Liver (tissue), 9 donors: ENCODE data around the gene TUBB4B. TPM values are rescaled to one million over a fixed set of nuclear protein-coding genes. Genes with fewer than 3 reads are reported as not detected.

ENCODE experiments used
- DNase-seq: peaks from one replicate; pipeline ENCODE4 v3.0.0-alpha.2; 2017; ENCODE audit warnings: low spot score
- H3K27ac ChIP-seq, 2 donors: one replicate each; pipeline ENCODE4 v1.7.0; 2013; ENCODE audit warnings: inconsistent platforms in 2 of 2, low read length in 2 of 2, control low read depth in 1 of 2, low read depth in 1 of 2, mild to moderate bottlenecking in 1 of 2
- H3K27me3 ChIP-seq, 4 donors: one replicate each; pipeline versions ENCODE4 v1.6.1 to v1.7.0; 2013; ENCODE audit warnings: low read length in 3 of 4, inconsistent platforms in 1 of 4, mild to moderate bottlenecking in 1 of 4, moderate library complexity in 1 of 4; ENCODE audit not compliant: control insufficient read depth in 4 of 4, insufficient read depth in 4 of 4
- H3K36me3 ChIP-seq, 4 donors: one replicate each; pipeline versions ENCODE4 v1.6.1 to v1.7.0; 2013; ENCODE audit warnings: low read length in 3 of 4, mild to moderate bottlenecking in 3 of 4, low read depth in 1 of 4, moderate library complexity in 1 of 4; ENCODE audit not compliant: control insufficient read depth in 4 of 4, insufficient read depth in 3 of 4
- H3K4me1 ChIP-seq, 4 donors: one replicate each; pipeline versions ENCODE4 v1.6.1 to v1.7.0; 2013; ENCODE audit warnings: low read length in 3 of 4, mild to moderate bottlenecking in 3 of 4, moderate library complexity in 1 of 4; ENCODE audit not compliant: control insufficient read depth in 4 of 4, insufficient read depth in 4 of 4
- H3K4me3 ChIP-seq, 3 donors: one replicate each; pipeline versions ENCODE4 v1.6.1 to v1.7.0; 2013; ENCODE audit warnings: low read length in 3 of 3, control low read depth in 1 of 3, low read depth in 1 of 3, mild to moderate bottlenecking in 1 of 3
- H3K9ac ChIP-seq, 2 donors: one replicate each; pipeline ENCODE4 v1.7.0; 2013; ENCODE audit warnings: low read length in 2 of 2, mild to moderate bottlenecking in 2 of 2, moderate library complexity in 2 of 2, control low read depth in 1 of 2, low read depth in 1 of 2
- H3K9me3 ChIP-seq, 4 donors: one replicate each; pipeline versions ENCODE4 v1.6.1 to v1.7.0; 2013; ENCODE audit warnings: low read length in 3 of 4; ENCODE audit not compliant: control insufficient read depth in 4 of 4
- EGR1 ChIP-seq, 2 donors: IDR thresholded peaks; 2 replicates each; pipeline ENCODE4 v1.6.1; 2016 to 2018; ENCODE audit warnings: antibody characterized with exemption in 2 of 2, low read depth in 2 of 2
- FOXA1 ChIP-seq: IDR thresholded peaks from 2 replicates; pipeline ENCODE4 v1.6.1; 2016; ENCODE audit warnings: antibody characterized with exemption
- FOXA2 ChIP-seq: IDR thresholded peaks from 2 replicates; pipeline ENCODE4 v1.6.1; 2016; ENCODE audit warnings: antibody characterized with exemption
- GABPA ChIP-seq, 2 donors: IDR thresholded peaks in 1 of 2; conservative IDR thresholded peaks in 1 of 2; 2 replicates each; pipeline ENCODE4 v1.6.1; 2016; ENCODE audit warnings: antibody characterized with exemption in 2 of 2, mild to moderate bottlenecking in 1 of 2, moderate library complexity in 1 of 2
- HNF4A ChIP-seq, 2 donors: conservative IDR thresholded peaks; 2 replicates each; pipeline ENCODE4 v1.6.1; 2016; ENCODE audit warnings: antibody characterized with exemption in 2 of 2, mild to moderate bottlenecking in 2 of 2
- HNF4G ChIP-seq: IDR thresholded peaks from 2 replicates; pipeline ENCODE4 v1.6.1; 2016; ENCODE audit warnings: antibody characterized with exemption
- JUND ChIP-seq, 2 donors: IDR thresholded peaks; 2 replicates each; pipeline ENCODE4 v1.6.1; 2016; ENCODE audit warnings: antibody characterized with exemption in 2 of 2
- NR2F2 ChIP-seq: IDR thresholded peaks from 2 replicates; pipeline ENCODE4 v1.6.1; 2016; ENCODE audit warnings: antibody characterized with exemption
- RAD21 ChIP-seq, 2 donors: IDR thresholded peaks; 2 replicates each; pipeline ENCODE4 v1.6.1; 2016; ENCODE audit warnings: antibody characterized with exemption in 2 of 2, mild to moderate bottlenecking in 2 of 2
- RXRA ChIP-seq, 2 donors: IDR thresholded peaks; 2 replicates each; pipeline ENCODE4 v1.6.1; 2017 to 2018; ENCODE audit warnings: antibody characterized with exemption in 2 of 2, mild to moderate bottlenecking in 1 of 2
- SP1 ChIP-seq: IDR thresholded peaks from 2 replicates; pipeline ENCODE4 v1.6.1; 2018; ENCODE audit warnings: antibody characterized with exemption, mild to moderate bottlenecking
- TAF1 ChIP-seq: conservative IDR thresholded peaks from 2 replicates; pipeline ENCODE4 v1.6.1; 2016; ENCODE audit warnings: antibody characterized with exemption, mild to moderate bottlenecking
- YY1 ChIP-seq: IDR thresholded peaks from 2 replicates; pipeline ENCODE4 v1.6.1; 2016; ENCODE audit warnings: antibody characterized with exemption, mild to moderate bottlenecking
- WGBS: extraction: QIAGEN DNeasy Blood & Tissue Kit; methylation state at CpG from one replicate; pipeline ENCODE4 v1.1.7; 2013; 5-methylcytosine and 5-hydroxymethylcytosine counted together
- polyA plus RNA-seq, 2 donors: library from polyadenylated mRNA; stranded (reverse) in 1 of 2; unstranded in 1 of 2; fragments of 200-250 nt in 1 of 2; fragments of >200 nt in 1 of 2; fragmentation: Nextera tagmentation in 1 of 2; extraction: Ambion mirVana in 1 of 2; gene quantifications; one replicate each; pipeline versions ENCODE4 v1.2.1 to v1.2.3, GENCODE V29; 2013 to 2015
- total RNA-seq, 2 donors: library from RNA; depleted of rRNA; stranded (reverse); fragments of >200 nt; gene quantifications; one replicate each; pipeline ENCODE4 v1.2.3, GENCODE V29; 2014
- TF ChIP-seq, protein P1 (sequence below): IDR thresholded peaks from 2 replicates; pipeline ENCODE4 v1.6.1; 2016; ENCODE audit warnings: antibody characterized with exemption
- TF ChIP-seq, protein P2 (sequence below): IDR thresholded peaks from 2 replicates; pipeline ENCODE4 v1.6.1; 2016; ENCODE audit warnings: antibody characterized with exemption
- TF ChIP-seq, protein P3 (sequence below): fragments of 150-350 bp; IDR thresholded peaks from 2 replicates; pipeline ENCODE4 v1.5.1; 2017; ENCODE audit warnings: improper control_type of control experiment, low read depth, low read length; ENCODE audit not compliant: missing input control
- TF ChIP-seq, protein P4 (sequence below): IDR thresholded peaks from 2 replicates; pipeline ENCODE4 v1.6.1; 2016; ENCODE audit warnings: antibody characterized with exemption
- TF ChIP-seq, protein P5 (sequence below): IDR thresholded peaks from 2 replicates; pipeline ENCODE4 v1.6.1; 2016; ENCODE audit warnings: antibody characterized with exemption, mild to moderate bottlenecking
- donor health status: healthy.
- donor health status: healthy.
- donor health status: healthy.
- donor health status: healthy.
- donor health status: healthy.

TUBB4B gene
- total and polyA plus RNA-seq, 4 donors, result 173 to 199 (median 185) TPM

DNA sequence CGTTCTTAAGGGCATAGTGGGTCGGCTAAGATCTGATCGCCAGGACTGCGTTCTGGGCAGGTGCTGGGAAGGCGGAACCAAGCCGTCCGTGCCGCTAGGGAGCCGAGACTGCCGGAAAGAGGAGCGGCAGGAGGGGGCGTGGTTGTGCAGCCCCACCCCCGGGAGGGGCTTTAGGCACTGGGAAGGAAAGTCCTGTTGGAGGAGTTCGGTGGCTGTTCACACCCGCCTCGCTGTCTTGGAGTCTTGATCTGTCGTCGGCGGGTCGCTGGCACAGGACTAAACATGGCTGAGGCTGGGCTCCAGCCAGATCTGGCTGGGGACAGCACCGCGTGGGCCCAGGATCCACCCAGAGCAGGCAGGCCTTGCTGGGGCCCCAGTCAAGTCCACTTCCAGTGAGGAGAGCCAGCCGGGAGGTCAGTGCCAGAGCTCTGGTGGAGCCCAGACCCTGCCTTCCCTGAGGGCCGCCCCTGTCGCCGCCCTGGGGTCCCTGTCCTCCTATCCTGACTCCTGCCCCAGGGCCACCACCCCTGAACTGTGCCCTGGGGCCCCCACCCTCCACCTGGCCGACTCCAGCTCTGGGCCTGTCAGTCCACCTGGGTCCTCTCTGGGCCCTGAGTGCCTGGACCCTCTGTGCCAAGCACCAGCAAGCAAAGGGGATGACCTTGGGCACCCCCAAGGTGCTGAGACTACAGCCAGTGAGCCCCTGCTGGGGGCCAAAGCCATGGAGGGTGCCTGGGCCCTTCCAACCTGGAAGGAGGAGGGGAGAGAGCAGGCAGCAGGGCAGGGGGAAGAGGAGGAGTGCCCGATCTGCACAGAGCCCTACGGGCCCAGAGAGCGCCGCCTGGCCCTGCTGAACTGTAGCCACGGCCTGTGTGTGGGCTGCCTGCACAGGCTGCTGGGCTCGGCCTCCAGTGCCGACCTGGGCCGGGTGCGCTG lies 23.5 kb upstream of the TUBB4B start:
- Histone ChIP-seq H3K27ac (no peak overlapping the region), H3K36me3 (peaks cover 0 to 5% (median under 1%) of the 10 kb centered on the region in 4 donors)

More for the DNA sequence above, 23.5 kb upstream of the TUBB4B start:
- TF ChIP-seq, protein P1, sequence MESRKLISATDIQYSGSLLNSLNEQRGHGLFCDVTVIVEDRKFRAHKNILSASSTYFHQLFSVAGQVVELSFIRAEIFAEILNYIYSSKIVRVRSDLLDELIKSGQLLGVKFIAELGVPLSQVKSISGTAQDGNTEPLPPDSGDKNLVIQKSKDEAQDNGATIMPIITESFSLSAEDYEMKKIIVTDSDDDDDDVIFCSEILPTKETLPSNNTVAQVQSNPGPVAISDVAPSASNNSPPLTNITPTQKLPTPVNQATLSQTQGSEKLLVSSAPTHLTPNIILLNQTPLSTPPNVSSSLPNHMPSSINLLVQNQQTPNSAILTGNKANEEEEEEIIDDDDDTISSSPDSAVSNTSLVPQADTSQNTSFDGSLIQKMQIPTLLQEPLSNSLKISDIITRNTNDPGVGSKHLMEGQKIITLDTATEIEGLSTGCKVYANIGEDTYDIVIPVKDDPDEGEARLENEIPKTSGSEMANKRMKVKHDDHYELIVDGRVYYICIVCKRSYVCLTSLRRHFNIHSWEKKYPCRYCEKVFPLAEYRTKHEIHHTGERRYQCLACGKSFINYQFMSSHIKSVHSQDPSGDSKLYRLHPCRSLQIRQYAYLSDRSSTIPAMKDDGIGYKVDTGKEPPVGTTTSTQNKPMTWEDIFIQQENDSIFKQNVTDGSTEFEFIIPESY, result no peak
- no peak for TF ChIP-seq EGR1 (IDR thresholded peaks at IDR 0.05; ENCODE audit: low read depth in 2 of 2)
- TF ChIP-seq, protein P2, sequence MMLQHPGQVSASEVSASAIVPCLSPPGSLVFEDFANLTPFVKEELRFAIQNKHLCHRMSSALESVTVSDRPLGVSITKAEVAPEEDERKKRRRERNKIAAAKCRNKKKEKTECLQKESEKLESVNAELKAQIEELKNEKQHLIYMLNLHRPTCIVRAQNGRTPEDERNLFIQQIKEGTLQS, result no peak
- TF ChIP-seq, protein P3, sequence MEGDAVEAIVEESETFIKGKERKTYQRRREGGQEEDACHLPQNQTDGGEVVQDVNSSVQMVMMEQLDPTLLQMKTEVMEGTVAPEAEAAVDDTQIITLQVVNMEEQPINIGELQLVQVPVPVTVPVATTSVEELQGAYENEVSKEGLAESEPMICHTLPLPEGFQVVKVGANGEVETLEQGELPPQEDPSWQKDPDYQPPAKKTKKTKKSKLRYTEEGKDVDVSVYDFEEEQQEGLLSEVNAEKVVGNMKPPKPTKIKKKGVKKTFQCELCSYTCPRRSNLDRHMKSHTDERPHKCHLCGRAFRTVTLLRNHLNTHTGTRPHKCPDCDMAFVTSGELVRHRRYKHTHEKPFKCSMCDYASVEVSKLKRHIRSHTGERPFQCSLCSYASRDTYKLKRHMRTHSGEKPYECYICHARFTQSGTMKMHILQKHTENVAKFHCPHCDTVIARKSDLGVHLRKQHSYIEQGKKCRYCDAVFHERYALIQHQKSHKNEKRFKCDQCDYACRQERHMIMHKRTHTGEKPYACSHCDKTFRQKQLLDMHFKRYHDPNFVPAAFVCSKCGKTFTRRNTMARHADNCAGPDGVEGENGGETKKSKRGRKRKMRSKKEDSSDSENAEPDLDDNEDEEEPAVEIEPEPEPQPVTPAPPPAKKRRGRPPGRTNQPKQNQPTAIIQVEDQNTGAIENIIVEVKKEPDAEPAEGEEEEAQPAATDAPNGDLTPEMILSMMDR, result no peak
- no peak for TF ChIP-seq HNF4A (conservative IDR thresholded peaks at IDR 0.05)
- no peak for TF ChIP-seq RAD21 (IDR thresholded peaks at IDR 0.05)
- TF ChIP-seq TAF1, result no peak
- TF ChIP-seq RXRA (IDR thresholded peaks at IDR 0.05), result no peak
- TF ChIP-seq SP1, result no peak
- TF ChIP-seq JUND (IDR thresholded peaks at IDR 0.05), result no peak
- no peak for TF ChIP-seq FOXA1
- no peak for TF ChIP-seq NR2F2
- TF ChIP-seq GABPA (IDR thresholded peaks at IDR 0.05 in 1 of 2, conservative IDR thresholded peaks at IDR 0.05 in 1 of 2), result no peak
- no peak for TF ChIP-seq YY1
- TF ChIP-seq, protein P4, sequence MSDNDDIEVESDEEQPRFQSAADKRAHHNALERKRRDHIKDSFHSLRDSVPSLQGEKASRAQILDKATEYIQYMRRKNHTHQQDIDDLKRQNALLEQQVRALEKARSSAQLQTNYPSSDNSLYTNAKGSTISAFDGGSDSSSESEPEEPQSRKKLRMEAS, result no peak
- TF ChIP-seq, protein P5, sequence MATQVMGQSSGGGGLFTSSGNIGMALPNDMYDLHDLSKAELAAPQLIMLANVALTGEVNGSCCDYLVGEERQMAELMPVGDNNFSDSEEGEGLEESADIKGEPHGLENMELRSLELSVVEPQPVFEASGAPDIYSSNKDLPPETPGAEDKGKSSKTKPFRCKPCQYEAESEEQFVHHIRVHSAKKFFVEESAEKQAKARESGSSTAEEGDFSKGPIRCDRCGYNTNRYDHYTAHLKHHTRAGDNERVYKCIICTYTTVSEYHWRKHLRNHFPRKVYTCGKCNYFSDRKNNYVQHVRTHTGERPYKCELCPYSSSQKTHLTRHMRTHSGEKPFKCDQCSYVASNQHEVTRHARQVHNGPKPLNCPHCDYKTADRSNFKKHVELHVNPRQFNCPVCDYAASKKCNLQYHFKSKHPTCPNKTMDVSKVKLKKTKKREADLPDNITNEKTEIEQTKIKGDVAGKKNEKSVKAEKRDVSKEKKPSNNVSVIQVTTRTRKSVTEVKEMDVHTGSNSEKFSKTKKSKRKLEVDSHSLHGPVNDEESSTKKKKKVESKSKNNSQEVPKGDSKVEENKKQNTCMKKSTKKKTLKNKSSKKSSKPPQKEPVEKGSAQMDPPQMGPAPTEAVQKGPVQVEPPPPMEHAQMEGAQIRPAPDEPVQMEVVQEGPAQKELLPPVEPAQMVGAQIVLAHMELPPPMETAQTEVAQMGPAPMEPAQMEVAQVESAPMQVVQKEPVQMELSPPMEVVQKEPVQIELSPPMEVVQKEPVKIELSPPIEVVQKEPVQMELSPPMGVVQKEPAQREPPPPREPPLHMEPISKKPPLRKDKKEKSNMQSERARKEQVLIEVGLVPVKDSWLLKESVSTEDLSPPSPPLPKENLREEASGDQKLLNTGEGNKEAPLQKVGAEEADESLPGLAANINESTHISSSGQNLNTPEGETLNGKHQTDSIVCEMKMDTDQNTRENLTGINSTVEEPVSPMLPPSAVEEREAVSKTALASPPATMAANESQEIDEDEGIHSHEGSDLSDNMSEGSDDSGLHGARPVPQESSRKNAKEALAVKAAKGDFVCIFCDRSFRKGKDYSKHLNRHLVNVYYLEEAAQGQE, result no peak
- TF ChIP-seq HNF4G, result no peak
- no peak for TF ChIP-seq FOXA2
- 72% methylated on average over 36 of the region's 36 CpGs for WGBS
- no peak overlapping the region for H3K9ac ChIP-seq
- peaks cover 2 to 17% (median 7%) of the 10 kb centered on the region in 4 donors for H3K4me1 ChIP-seq
- no peak overlapping the region for H3K4me3 ChIP-seq
- no peak for DNase-seq
- no peaks in the 10 kb centered on the region for H3K27me3 ChIP-seq
- no peaks in the 10 kb centered on the region for H3K9me3 ChIP-seq
